Activated T-cell treated with anti-CD3 and anti-CD28 coated beads, Interleukin-2, amount 50 U/mL, for 1 hour (primary cell): ENCODE data around the gene KIFC1.

Source experiments
- DNase-seq: peaks from one replicate; pipeline ENCODE4 v3.0.0-alpha.2; 2020

Gene KIFC1

GRCh38 chr6:33412140-33413009, 20.8 kb downstream of the KIFC1 start:
- no peak for DNase-seq

GRCh38 chr6:33413241-33414120, 21.9 kb downstream of the KIFC1 start:
- DNase-seq: no peak

GRCh38 chr6:33414592-33415271, 23.1 kb downstream of the KIFC1 start:
- DNase-seq: no peak

- DNase-seq: no peak
Observed at GRCh38 chr6:33415831-33416230, 24.2 kb downstream of the KIFC1 start.

GRCh38 chr6:33416386-33417127, 24.9 kb downstream of the KIFC1 start:
- DNase-seq: no peak

GRCh38 chr6:33417128-33417902, 25.7 kb downstream of the KIFC1 start:
- DNase-seq: no peak

GRCh38 chr6:33417903-33418689, 26.5 kb downstream of the KIFC1 start, which contains the start of gene CUTA:
Gene CUTA (minus strand): TSS chr6:33418107. CDS start chr6:33418000, 107 bp downstream.
- peak; percentile 97 for DNase-seq

- DNase-seq: peak; percentile 48
Observed at GRCh38 chr6:33418690-33419291, 27.2 kb downstream of the KIFC1 start.

- DNase-seq: peak; percentile 53
Observed at GRCh38 chr6:33419580-33420490, 28.2 kb downstream of the KIFC1 start, which contains the start of gene SYNGAP1. Gene SYNGAP1 (plus strand): TSS chr6:33420065. CDS start chr6:33420265, 200 bp downstream.

- DNase-seq: no peak
Observed at GRCh38 chr6:33420491-33421343, 29.1 kb downstream of the KIFC1 start.

- no peak for DNase-seq
Observed at GRCh38 chr6:33421344-33421643, 29.7 kb downstream of the KIFC1 start.

- DNase-seq: no peak
Observed at GRCh38 chr6:33423777-33424176, 32.2 kb downstream of the KIFC1 start.

GRCh38 chr6:33424855-33425667, 33.4 kb downstream of the KIFC1 start:
- DNase-seq: no peak

- DNase-seq: peak; percentile 82
Observed at GRCh38 chr6:33425668-33426577, 34.3 kb downstream of the KIFC1 start.

GRCh38 chr6:33426590-33427511, 35.2 kb downstream of the KIFC1 start:
- DNase-seq: no peak
